Breast epithelium (tissue), 4 donors: ENCODE data around the gene PAIP2B. TPM values are rescaled to one million over a fixed set of nuclear protein-coding genes. Genes with fewer than 3 reads are reported as not detected.

Experiments
- DNase-seq, 2 donors: peaks; one replicate each; pipeline ENCODE4 v3.0.0-alpha.2; 2019; ENCODE audit warnings: low spot score in 2 of 2
- H3K27ac ChIP-seq, 2 donors: fragments of 200-600 bp; sonication (generic) in 1 of 2; one replicate each; pipeline ENCODE4 v1.5.1; 2016 to 2019; ENCODE audit warnings: mild to moderate bottlenecking in 1 of 2
- H3K27me3 ChIP-seq, 2 donors: fragments of 200-600 bp; sonication (generic) in 1 of 2; one replicate each; pipeline versions ENCODE4 v1.5.1 to v1.6.0; 2017 to 2019; ENCODE audit warnings: control low read depth in 1 of 2, mild to moderate bottlenecking in 1 of 2
- H3K36me3 ChIP-seq: fragments of 200-600 bp; one replicate; pipeline ENCODE4 v1.5.1; 2019
- H3K4me1 ChIP-seq, 2 donors: fragments of 200-600 bp; sonication (generic); one replicate each; pipeline ENCODE4 v1.5.1; 2016 to 2019; ENCODE audit warnings: control low read depth in 1 of 2
- H3K4me3 ChIP-seq, 3 donors: fragments of 200-600 bp; sonication (generic); 1 replicate in 2 of 3; 2 replicates in 1 of 3; pipeline ENCODE4 v1.5.1; 2016 to 2019; ENCODE audit warnings: mild to moderate bottlenecking in 3 of 3, moderate library complexity in 2 of 3
- H3K9me3 ChIP-seq, 2 donors: fragments of 200-600 bp; sonication (generic) in 1 of 2; one replicate each; pipeline ENCODE4 v1.5.1; 2016 to 2019; ENCODE audit warnings: control low read depth in 1 of 2
- POLR2A ChIP-seq: fragments of 450-650 bp; IDR thresholded peaks from one replicate; pipeline ENCODE4 v1.6.1; 2016; ENCODE audit warnings: antibody characterized with exemption, mild to moderate bottlenecking, moderate library complexity
- POLR2AphosphoS5 ChIP-seq, 3 donors: sonication (generic); formaldehyde crosslinking; IDR thresholded peaks; one replicate each; pipeline ENCODE4 v1.6.1; 2017; ENCODE audit warnings: antibody characterized with exemption in 3 of 3
- intact Hi-C: fragments of 100-400 bp; cut with DNase I; formaldehyde crosslinking; loops from one replicate; pipeline ENCODE4 v1.15.1; 2023; ENCODE audit warnings: low total_unique reads
- total RNA-seq, 3 donors: library from RNA; depleted of rRNA; stranded (reverse); fragments of >200 nt; gene quantifications; one replicate each; pipeline ENCODE4 v1.1.0, GENCODE V29; 2016
- TF ChIP-seq, protein P1 (sequence below), 3 donors: fragments of 450-650 bp; IDR thresholded peaks; one replicate each; pipeline ENCODE4 v1.5.1; 2016 to 2017; ENCODE audit warnings: antibody characterized with exemption in 3 of 3, mild to moderate bottlenecking in 3 of 3, moderate library complexity in 3 of 3

The PAIP2B gene, protein sequence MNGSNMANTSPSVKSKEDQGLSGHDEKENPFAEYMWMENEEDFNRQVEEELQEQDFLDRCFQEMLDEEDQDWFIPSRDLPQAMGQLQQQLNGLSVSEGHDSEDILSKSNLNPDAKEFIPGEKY
- 10 to 100 TPM in 1 of 3 donors, 1 to 10 TPM in 2; 6.9 to 13.0 (median 9.0) TPM for total RNA-seq

DNA sequence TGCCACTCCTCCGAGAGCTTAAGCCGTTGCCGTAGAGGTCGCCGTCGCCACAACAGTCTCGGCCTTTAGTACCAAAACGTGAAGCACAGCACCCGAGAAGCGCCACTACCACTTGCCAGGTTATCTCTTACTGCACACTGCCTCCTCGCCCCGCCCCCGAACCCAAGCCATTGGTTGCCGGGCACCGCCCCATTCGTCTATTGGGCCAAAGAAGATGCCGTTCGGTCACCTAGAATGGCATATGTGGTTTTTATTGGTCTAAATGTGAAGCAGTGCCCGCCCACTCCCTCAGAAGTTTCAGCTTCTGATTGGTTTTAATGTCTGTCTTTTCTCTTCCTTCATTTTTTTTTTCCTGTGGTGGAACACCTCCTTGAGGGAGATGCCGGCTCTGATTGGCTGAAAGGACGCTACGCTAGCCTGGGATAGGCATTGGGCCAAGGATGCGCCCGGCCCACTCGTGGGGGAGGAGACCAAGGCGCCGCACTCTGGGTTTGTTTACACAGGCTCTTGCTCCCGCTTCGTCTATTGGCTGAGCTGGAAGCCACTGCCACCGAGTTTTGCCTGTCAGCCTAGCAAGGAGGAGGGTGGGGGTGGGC is at the start of gene PAIP2B:
Gene PAIP2B, minus strand, starts transcription at position 139 of the 596 bp plus-strand sequence. CDS start 24,514 bp downstream, outside the sequence.
- no peaks in the 10 kb centered on the region for H3K27me3 ChIP-seq
- no peaks in the 10 kb centered on the region for H3K9me3 ChIP-seq
- TF ChIP-seq POLR2A: peak; percentile 52
- peak; percentile 40 to 71 (median 40) for TF ChIP-seq POLR2AphosphoS5 (IDR thresholded peaks at IDR 0.05)
- TF ChIP-seq, protein P1, sequence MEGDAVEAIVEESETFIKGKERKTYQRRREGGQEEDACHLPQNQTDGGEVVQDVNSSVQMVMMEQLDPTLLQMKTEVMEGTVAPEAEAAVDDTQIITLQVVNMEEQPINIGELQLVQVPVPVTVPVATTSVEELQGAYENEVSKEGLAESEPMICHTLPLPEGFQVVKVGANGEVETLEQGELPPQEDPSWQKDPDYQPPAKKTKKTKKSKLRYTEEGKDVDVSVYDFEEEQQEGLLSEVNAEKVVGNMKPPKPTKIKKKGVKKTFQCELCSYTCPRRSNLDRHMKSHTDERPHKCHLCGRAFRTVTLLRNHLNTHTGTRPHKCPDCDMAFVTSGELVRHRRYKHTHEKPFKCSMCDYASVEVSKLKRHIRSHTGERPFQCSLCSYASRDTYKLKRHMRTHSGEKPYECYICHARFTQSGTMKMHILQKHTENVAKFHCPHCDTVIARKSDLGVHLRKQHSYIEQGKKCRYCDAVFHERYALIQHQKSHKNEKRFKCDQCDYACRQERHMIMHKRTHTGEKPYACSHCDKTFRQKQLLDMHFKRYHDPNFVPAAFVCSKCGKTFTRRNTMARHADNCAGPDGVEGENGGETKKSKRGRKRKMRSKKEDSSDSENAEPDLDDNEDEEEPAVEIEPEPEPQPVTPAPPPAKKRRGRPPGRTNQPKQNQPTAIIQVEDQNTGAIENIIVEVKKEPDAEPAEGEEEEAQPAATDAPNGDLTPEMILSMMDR (IDR thresholded peaks at IDR 0.05): no peak
- peak within 1 kb of the TSS; percentile 90 to 93 for H3K27ac ChIP-seq
- peak within 1 kb of the TSS; percentile 65 to 98 (median 83) for H3K4me3 ChIP-seq
- H3K4me1 ChIP-seq: no peaks in the 10 kb centered on the region
- DNase-seq: peak; percentile 97 to 99
- intact Hi-C loops: no loop called here
- H3K36me3 ChIP-seq: no peaks in the 10 kb centered on the region

DNA sequence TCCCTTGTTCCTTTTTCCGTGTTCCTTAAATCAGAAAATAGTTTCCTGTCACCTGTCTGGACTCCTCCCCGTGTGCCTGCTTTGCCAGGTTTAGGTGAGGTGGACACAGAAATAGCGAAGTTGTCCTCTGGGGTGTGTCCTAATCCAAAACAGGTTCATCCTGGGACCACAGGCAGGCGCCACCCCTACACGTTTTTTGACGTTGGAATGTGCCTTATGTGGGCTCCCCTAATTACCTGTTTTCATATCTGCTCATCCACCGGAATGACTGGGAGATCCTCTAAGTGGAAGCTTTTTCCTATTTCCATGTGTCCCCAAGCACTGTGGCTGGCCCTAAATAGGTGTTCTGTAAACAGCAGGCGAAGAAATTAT is 49.0 kb upstream of the PAIP2B start:
- H3K27ac ChIP-seq: no peak overlapping the region
- H3K9me3 ChIP-seq: no peaks in the 10 kb centered on the region
- peak overlapping the region; percentile 45 to 75 (median 64) for H3K4me3 ChIP-seq
- intact Hi-C loops: no loop called here
- TF ChIP-seq POLR2AphosphoS5 (IDR thresholded peaks at IDR 0.05) (no peak), POLR2A (no peak)
- TF ChIP-seq, protein P1 (IDR thresholded peaks at IDR 0.05): no peak
- H3K4me1 ChIP-seq: no peaks in the 10 kb centered on the region
- no peaks in the 10 kb centered on the region for H3K36me3 ChIP-seq
- no peak for DNase-seq
- peaks cover 0 to 21% of the 10 kb centered on the region in 2 donors for H3K27me3 ChIP-seq

DNA sequence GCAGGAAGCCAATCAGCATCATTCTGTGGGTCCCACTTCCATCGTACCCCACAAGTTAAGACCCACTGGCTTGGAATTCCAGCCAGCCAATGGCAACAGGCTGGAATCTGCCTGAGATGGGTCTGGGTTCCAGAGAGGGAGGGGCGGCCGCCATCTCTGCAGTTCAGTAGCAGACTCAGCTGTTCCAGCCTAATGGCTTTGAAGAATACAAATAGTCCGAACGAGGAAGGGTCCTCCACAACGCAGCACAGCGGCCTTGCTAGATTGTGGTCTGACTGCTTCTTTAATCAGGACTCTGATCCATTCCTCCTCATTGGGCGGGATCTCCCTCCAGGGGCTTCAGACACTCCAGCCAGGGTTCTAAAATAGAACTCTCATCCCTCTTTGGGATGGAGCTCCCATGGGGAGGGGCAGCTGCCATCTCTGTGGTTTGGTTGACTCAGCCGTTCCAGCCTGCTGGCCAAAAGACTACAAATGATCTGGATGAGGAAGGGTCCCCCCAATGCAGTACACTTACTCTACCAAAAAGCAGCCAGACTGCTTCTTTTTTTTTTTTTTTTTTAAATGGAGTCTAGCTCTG is 42.7 kb upstream of the PAIP2B start:
- no peak for DNase-seq
- Histone ChIP-seq H3K4me1 (no peaks in the 10 kb centered on the region), H3K36me3 (no peaks in the 10 kb centered on the region), H3K9me3 (no peaks in the 10 kb centered on the region), H3K4me3 (no peak overlapping the region), H3K27ac (no peak overlapping the region), H3K27me3 (no peaks in the 10 kb centered on the region)
- intact Hi-C loops: no loop called here
- no peak for TF ChIP-seq POLR2AphosphoS5 (IDR thresholded peaks at IDR 0.05)
- TF ChIP-seq POLR2A: no peak
- TF ChIP-seq, protein P1 (IDR thresholded peaks at IDR 0.05): no peak

DNA sequence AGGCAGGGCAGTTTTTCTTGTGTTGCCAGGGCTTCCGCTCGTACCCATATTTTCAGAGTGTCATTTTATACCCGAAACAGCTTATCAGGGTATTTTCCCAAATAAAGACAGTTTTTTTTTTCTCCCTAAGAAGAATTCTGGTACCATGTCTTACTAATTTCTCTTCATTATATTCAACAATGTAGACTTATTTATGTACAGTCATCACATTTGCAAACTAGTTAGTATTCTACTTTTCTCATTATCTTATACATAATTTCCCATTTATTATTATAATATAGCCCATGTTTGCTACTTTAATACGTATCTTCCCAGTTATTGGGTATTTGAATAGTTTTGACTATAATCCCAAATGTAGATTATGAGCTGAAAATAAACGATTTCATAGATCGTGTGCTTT is 36.5 kb upstream of the PAIP2B start:
- H3K36me3 ChIP-seq: no peaks in the 10 kb centered on the region
- intact Hi-C loops: no loop called here
- H3K9me3 ChIP-seq: no peaks in the 10 kb centered on the region
- H3K27ac ChIP-seq: no peak overlapping the region
- H3K27me3 ChIP-seq: no peaks in the 10 kb centered on the region
- no peaks in the 10 kb centered on the region for H3K4me1 ChIP-seq
- no peak overlapping the region for H3K4me3 ChIP-seq
- no peak for DNase-seq
- TF ChIP-seq, protein P1 (IDR thresholded peaks at IDR 0.05): no peak
- TF ChIP-seq POLR2A (no peak), POLR2AphosphoS5 (IDR thresholded peaks at IDR 0.05) (no peak)

DNA sequence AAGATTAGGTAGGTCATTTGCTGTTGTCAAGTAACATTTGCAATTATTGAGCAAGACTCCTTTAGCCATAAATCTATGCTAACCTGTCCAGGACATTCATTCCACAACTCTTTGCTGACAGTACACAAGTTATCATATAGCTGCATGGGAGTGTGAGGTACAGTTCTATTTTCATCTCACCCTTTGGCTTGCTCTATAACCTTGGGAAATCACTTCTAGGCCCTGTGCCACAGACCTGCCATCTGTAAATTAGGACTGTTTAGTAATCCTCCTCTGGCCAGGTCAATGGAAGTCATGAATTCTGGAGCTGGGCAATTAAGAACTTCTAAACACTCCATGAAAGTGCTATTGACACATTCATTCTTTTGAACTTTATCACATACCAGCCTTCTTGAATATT is 34.6 kb upstream of the PAIP2B start:
- TF ChIP-seq POLR2AphosphoS5 (IDR thresholded peaks at IDR 0.05) (no peak), POLR2A (no peak)
- TF ChIP-seq, protein P1 (IDR thresholded peaks at IDR 0.05): no peak
- H3K4me1 ChIP-seq: no peaks in the 10 kb centered on the region
- H3K36me3 ChIP-seq: no peaks in the 10 kb centered on the region
- H3K9me3 ChIP-seq: no peaks in the 10 kb centered on the region
- no peaks in the 10 kb centered on the region for H3K27me3 ChIP-seq
- no peak overlapping the region for H3K4me3 ChIP-seq
- intact Hi-C loops: no loop called here
- DNase-seq: no peak
- H3K27ac ChIP-seq: no peak overlapping the region
